ENCODE measurements around the gene FAM131A. TPM values are rescaled to one million over a fixed set of nuclear protein-coding genes. Genes with fewer than 3 reads are reported as not detected.

The FAM131A gene
- total RNA-seq, 1 donor from 2014 or later = 6.7 TPM

DNA sequence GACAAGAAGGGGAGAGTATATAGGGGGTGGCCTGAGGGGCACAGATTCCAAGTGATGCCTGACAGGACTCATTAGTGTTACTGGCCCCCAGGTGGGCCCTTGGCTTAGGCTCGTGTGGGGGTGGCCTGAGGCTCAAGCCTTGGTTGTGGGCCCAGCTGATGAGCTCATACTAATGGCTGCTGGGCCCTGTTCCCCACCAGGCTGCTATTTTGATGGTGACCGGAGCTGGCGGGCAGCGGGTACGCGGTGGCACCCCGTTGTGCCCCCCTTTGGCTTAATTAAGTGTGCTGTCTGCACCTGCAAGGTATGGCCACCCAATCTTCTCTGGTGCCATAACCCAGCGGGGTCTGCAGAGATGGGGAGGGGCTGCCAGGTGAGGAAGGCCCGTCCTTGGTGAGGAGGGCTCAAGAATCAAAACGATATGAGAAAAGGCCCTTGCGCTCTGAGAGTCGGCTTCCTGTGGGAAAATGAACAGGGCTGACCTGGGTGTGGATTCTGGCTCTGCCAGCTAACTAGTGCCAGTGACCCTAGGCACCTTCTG lies 49.8 kb downstream of the FAM131A start:
- intact Hi-C loops (cut with micrococcal nuclease) = no loop called here

DNA sequence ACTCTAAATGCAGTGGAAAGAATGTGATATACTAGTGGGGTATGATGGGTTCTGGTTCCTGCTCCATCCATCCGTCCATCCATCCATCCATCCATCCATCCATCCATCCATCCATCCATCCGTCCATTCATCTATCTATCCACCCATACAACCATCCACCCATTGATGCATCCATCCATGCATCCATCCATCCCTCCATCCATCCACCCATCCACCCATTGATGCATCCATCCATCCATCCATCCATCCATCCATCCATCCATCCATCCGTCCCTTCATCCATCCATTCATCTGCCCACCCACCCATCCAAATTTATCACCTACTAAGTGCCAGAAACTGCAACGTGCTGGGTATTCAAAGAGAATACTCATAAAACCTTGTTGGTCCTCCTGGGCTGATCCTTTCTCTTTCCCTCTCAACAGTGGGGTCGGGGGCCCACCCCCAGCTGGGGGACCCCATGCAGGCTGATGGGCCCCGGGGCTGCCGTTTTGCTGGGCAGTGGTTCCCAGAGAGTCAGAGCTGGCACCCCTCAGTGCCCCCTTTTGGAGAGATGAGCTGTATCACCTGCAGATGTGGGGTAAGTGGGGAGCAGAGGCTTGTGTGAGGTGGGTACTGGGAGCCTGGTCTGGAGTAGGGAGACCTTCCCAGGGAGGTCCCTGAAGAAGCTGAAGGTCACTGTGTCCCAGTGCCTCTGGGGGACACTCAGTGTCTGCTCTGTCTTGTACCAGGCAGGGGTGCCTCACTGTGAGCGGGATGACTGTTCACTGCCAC lies 51.0 kb downstream of the FAM131A start:
- intact Hi-C loops (cut with micrococcal nuclease) = no loop called here

DNA sequence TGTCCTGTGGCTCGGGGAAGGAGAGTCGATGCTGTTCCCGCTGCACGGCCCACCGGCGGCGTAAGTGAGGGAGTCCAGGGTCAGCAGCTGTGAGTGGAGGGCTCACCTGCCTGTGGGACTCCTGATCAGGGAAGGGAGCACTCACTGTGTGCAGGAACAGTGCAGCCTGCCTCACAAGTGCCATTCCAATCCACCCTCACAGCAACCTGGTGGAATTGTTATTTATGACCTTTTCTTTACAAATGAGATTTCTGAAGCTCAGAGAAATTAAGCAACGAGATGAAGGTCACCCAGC lies 51.5 kb downstream of the FAM131A start:
- intact Hi-C loops (cut with micrococcal nuclease) = no loop called here

DNA sequence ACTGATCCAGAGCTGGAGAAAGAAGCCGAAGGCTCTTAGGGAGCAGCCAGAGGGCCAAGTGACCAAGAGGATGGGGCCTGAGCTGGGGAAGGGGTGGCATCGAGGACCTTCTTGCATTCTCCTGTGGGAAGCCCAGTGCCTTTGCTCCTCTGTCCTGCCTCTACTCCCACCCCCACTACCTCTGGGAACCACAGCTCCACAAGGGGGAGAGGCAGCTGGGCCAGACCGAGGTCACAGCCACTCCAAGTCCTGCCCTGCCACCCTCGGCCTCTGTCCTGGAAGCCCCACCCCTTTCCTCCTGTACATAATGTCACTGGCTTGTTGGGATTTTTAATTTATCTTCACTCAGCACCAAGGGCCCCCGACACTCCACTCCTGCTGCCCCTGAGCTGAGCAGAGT lies 52.0 kb downstream of the FAM131A start:
- intact Hi-C loops (cut with micrococcal nuclease) = no loop called here

DNA sequence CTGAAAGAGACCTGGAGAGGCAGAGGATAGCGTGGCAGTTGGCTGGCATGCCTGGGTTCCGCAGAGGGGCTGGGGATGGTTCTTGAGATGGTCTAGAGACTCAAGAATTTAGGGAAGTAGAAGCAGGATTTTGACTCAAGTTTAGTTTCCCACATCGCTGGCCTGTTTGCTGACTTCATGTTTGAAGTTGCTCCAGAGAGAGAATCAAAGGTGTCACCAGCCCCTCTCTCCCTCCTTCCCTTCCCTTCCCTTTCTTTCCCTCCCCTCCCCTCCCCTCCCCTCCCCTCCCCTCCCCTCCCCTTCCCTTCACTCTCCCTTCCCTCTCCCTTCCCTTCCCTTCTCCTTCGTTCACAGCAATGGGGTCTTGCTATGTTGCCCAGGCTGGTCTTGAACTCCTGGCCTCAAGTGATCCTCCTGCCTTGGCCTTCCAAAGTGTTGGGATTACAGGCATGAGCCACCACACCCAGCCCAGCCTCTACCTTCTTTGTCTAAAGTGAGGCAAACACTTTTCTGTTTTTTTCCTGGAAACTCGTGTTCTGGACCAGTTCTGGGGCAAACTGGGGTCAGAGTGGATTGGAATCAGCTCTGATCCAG lies 52.6 kb downstream of the FAM131A start:
- intact Hi-C loops (cut with micrococcal nuclease) = no loop called here

DNA sequence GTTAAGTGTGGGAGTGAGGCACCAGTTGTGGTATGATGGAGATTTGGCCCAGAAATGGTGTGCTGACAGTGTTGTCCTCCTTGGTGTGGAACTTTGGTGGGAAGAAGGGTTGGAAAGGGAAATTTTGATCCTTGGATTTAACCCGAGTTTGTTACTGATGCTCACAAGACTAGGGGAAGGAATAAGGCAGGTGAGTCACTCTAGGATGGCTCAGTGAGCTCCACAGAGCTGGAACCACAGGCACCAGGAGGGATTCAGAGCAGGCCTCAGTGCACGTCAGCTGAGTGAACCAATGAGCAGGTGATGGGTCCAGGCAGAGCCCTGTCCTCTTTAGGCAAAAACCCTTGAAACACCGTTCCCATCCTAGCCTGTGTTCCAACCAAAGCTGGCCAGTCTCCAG lies 53.9 kb downstream of the FAM131A start:
- intact Hi-C loops (cut with micrococcal nuclease) = no loop called here

DNA sequence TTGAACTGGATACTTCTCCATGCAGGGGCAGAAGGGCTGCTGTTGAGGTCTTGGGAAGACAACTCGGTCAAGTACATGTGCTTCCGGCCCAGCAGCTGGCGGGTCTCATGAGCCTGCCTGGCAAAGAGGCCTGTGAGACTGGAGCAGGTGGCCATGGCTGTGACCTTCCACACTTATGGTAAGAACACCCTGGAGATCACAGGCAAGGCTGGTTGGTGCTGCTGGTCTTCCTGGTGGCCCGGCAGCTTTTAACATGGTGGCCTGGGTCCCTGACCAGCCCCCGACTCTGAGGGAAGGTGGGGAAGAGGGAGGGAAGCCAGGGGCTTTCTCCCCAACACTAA lies 57.9 kb downstream of the FAM131A start:
- intact Hi-C loops (cut with micrococcal nuclease) = no loop called here

Other genes with a start within 250 kb of the FAM131A start
- gene HTR3E, start 240.5 kb upstream of the FAM131A start, total RNA-seq = not detected in 2 replicates
- gene EIF2B5, start 202.2 kb upstream of the FAM131A start, total RNA-seq = 57.4 and 58.0 TPM in 2 replicates
- gene DVL3, start 182.2 kb upstream of the FAM131A start, total RNA-seq = 41.8 and 47.1 TPM in 2 replicates
- 210 and 221 TPM in 2 replicates for gene AP2M1, start 162.7 kb upstream of the FAM131A start, total RNA-seq
- gene ABCF3, start 151.4 kb upstream of the FAM131A start, total RNA-seq = 70.7 and 73.4 TPM in 2 replicates
- not detected in 2 replicates for gene VWA5B2, start 108.0 kb upstream of the FAM131A start, total RNA-seq
- 51.5 and 57.4 TPM in 2 replicates for gene ALG3, start 88.6 kb upstream of the FAM131A start, total RNA-seq
- 6.2 and 6.5 TPM in 2 replicates for gene EEF1AKMT4, start 87.9 kb upstream of the FAM131A start, total RNA-seq
- 0.15 and 0.20 TPM in 2 replicates for gene CAMK2N2, start 76.0 kb upstream of the FAM131A start, total RNA-seq
- gene ECE2, start 61.6 kb upstream of the FAM131A start, total RNA-seq = not detected in 2 replicates
- 223 and 235 TPM in 2 replicates for gene PSMD2, start 38.4 kb upstream of the FAM131A start, total RNA-seq
- gene EIF4G1, start 23.0 kb upstream of the FAM131A start, total RNA-seq = 387 and 410 TPM in 2 replicates
- 3.7 and 4.9 TPM in 2 replicates for gene CLCN2, start 24.0 kb downstream of the FAM131A start, total RNA-seq
- gene POLR2H, start 24.1 kb downstream of the FAM131A start, total RNA-seq = 89.9 and 91.2 TPM in 2 replicates
- gene THPO, start 40.6 kb downstream of the FAM131A start, total RNA-seq = not detected in 2 replicates
- not detected in 2 replicates for gene CHRD, start 42.5 kb downstream of the FAM131A start, total RNA-seq
- gene EPHB3, start 224.2 kb downstream of the FAM131A start, total RNA-seq = 0.10 TPM in 2 replicates